SK-N-SH (cell line): ENCODE measurements around the gene TDRD10. TPM values are rescaled to one million over a fixed set of nuclear protein-coding genes. Genes with fewer than 3 reads are reported as not detected.

Experiments used
- CTCF ChIA-PET: fragments of 300-600, 350-600 bp; formaldehyde crosslinking; extraction: SDS; loops from one replicate; lab custom pipeline; 2021; lab: Yijun Ruan, JAX
- POLR2A ChIA-PET: fragments of 350-600 bp; sonication (Branson Sonifier 250); formaldehyde crosslinking; extraction: SDS; loops from one replicate; lab custom pipeline; 2020; ENCODE audit warnings: antibody characterized with exemption, inconsistent platforms; lab: Yijun Ruan, JAX
- DNase-seq: peaks from one replicate; pipeline ENCODE4 v3.0.0; 2012
- H2AFZ ChIP-seq: fragments of 200-600 bp; sonication (generic); 2 replicates; pipeline ENCODE4 v1.8.1; 2016; ENCODE audit warnings: antibody characterized with exemption, mild to moderate bottlenecking, low read depth
- H3F3A ChIP-seq: fragments of 200-600 bp; sonication (generic); replicated peaks from 2 replicates; pipeline ENCODE3; 2016; ENCODE audit warnings: antibody characterized with exemption, mild to moderate bottlenecking; ENCODE audit not compliant: insufficient read depth
- H3K27ac ChIP-seq, 2 experiments: fragments of 200-500 bp in 1 of 2; fragments of 200-600 bp in 1 of 2; sonication (Bioruptor generic) in 1 of 2; sonication (generic), shearing (Covaris generic) in 1 of 2; 2 replicates each; pipeline versions ENCODE4 v1.5.1 to v1.6.1; 2014 to 2016; ENCODE audit warnings: low read depth in 2 of 2, inconsistent platforms in 1 of 2, low read length in 1 of 2, mild to moderate bottlenecking in 1 of 2, mixed read lengths in 1 of 2
- H3K27me3 ChIP-seq: fragments of 200-600 bp; sonication (generic), shearing (Covaris generic); 2 replicates; pipeline ENCODE4 v1.6.1; 2016; ENCODE audit warnings: mixed run types; ENCODE audit not compliant: insufficient read depth
- H3K36me3 ChIP-seq, 2 experiments: fragments of 200-500 bp in 1 of 2; fragments of 200-600 bp in 1 of 2; sonication (Bioruptor generic) in 1 of 2; sonication (generic) in 1 of 2; replicated peaks in 1 of 2; 2 replicates each; pipeline versions ENCODE3 to v1.5.1; 2014 to 2016; ENCODE audit warnings: low read length in 1 of 2, mild to moderate bottlenecking in 1 of 2; ENCODE audit not compliant: insufficient read depth in 2 of 2, control insufficient read depth in 1 of 2
- H3K4me1 ChIP-seq, 2 experiments: fragments of 200-500 bp in 1 of 2; fragments of 200-600 bp in 1 of 2; sonication (Bioruptor generic) in 1 of 2; sonication (generic), shearing (Covaris generic) in 1 of 2; 2 replicates each; pipeline versions ENCODE4 v1.5.1 to v1.6.1; 2014 to 2016; ENCODE audit warnings: low read depth in 1 of 2, low read length in 1 of 2, mixed run types in 1 of 2; ENCODE audit not compliant: insufficient read depth in 2 of 2, control insufficient read depth in 1 of 2
- H3K4me2 ChIP-seq: fragments of 200-600 bp; sonication (generic), shearing (Covaris generic); 2 replicates; pipeline ENCODE4 v1.6.1; 2017; ENCODE audit warnings: mixed run types
- H3K4me3 ChIP-seq, 2 experiments: fragments of 200-500 bp in 1 of 2; fragments of 200-600 bp in 1 of 2; sonication (Bioruptor generic) in 1 of 2; sonication (generic), shearing (Covaris generic) in 1 of 2; 2 replicates each; pipeline versions ENCODE4 v1.5.1 to v1.8.1; 2014 to 2016; ENCODE audit warnings: low read depth in 2 of 2, inconsistent platforms in 1 of 2, low read length in 1 of 2, mild to moderate bottlenecking in 1 of 2, mixed read lengths in 1 of 2, moderate library complexity in 1 of 2
- H3K79me2 ChIP-seq: fragments of 200-600 bp; sonication (generic); 2 replicates; pipeline ENCODE4 v1.8.1; 2017; ENCODE audit warnings: mild to moderate bottlenecking; ENCODE audit not compliant: insufficient read depth
- H3K9ac ChIP-seq: fragments of 200-600 bp; sonication (generic); 2 replicates; pipeline ENCODE4 v1.6.1; 2017; ENCODE audit warnings: mixed run types
- H3K9me2 ChIP-seq: fragments of 200-600 bp; sonication (generic); 2 replicates; pipeline ENCODE4 v1.6.1; 2017; ENCODE audit warnings: mixed run types
- H3K9me3 ChIP-seq: fragments of 200-600 bp; sonication (generic); 2 replicates; pipeline ENCODE4 v1.6.1; 2017; ENCODE audit warnings: mixed run types, mild to moderate bottlenecking, moderate library complexity
- H4K20me1 ChIP-seq: fragments of 200-600 bp; sonication (generic); 2 replicates; pipeline ENCODE4 v1.6.1; 2017; ENCODE audit warnings: mild to moderate bottlenecking, mixed run types; ENCODE audit not compliant: insufficient read depth
- ELF1 ChIP-seq: IDR thresholded peaks from 2 replicates; pipeline ENCODE4 v1.4.0; 2012
- EP300 ChIP-seq, 2 experiments: IDR thresholded peaks; 2 replicates each; pipeline versions ENCODE4 v1.4.0 to v1.6.1; 2012; ENCODE audit warnings: borderline replicate concordance in 1 of 2, low read depth in 1 of 2, low read length in 1 of 2
- EZH2phosphoT487 ChIP-seq: fragments of 200-600 bp; sonication (generic); IDR thresholded peaks from 2 replicates; pipeline ENCODE4 v1.6.1; 2017; ENCODE audit warnings: low read depth, mixed run types, mild to moderate bottlenecking, antibody characterized with exemption, moderate library complexity, borderline replicate concordance
- FOSL2 ChIP-seq: IDR thresholded peaks from 2 replicates; pipeline ENCODE4 v1.4.0; 2012; ENCODE audit warnings: low read depth, mild to moderate bottlenecking, moderate library complexity, borderline replicate concordance
- FOXJ3 ChIP-seq: sonication (generic); formaldehyde crosslinking; IDR thresholded peaks from 2 replicates; pipeline ENCODE4 v1.5.1; 2020; ENCODE audit warnings: mild to moderate bottlenecking, missing genetic modification reagents
- GABPA ChIP-seq: IDR thresholded peaks from 2 replicates; pipeline ENCODE4 v1.4.0; 2012; ENCODE audit warnings: low read depth, mild to moderate bottlenecking
- NFIC ChIP-seq: IDR thresholded peaks from 2 replicates; pipeline ENCODE4 v1.4.0; 2012; ENCODE audit warnings: borderline replicate concordance
- RAD21 ChIP-seq: IDR thresholded peaks from 2 replicates; pipeline ENCODE4 v1.6.1; 2012; ENCODE audit warnings: mild to moderate bottlenecking, low read length
- RCOR1 ChIP-seq: fragments of 150-350 bp; IDR thresholded peaks from 2 replicates; pipeline ENCODE4 v1.6.1; 2017; ENCODE audit warnings: antibody characterized with exemption, low read length
- TCF12 ChIP-seq: IDR thresholded peaks from 2 replicates; pipeline ENCODE4 v1.4.0; 2012
- WGBS: methylation state at CpG from one replicate; pipeline ENCODE4 v1.1.6; 2017; ENCODE audit warnings: low lambda C conversion rate; 5-methylcytosine and 5-hydroxymethylcytosine counted together
- polyA plus RNA-seq, 3 experiments: library from polyadenylated mRNA; depleted of rRNA; stranded (reverse); fragments of >200 nt; gene quantifications; 2 replicates each; pipeline ENCODE4 v1.2.3, GENCODE V29; 2012
- TF ChIP-seq, protein P1 (sequence below): fragments of 150-350 bp; IDR thresholded peaks from 2 replicates; pipeline ENCODE4 v1.6.1; 2017; ENCODE audit warnings: antibody characterized with exemption, low read length, low read depth, borderline replicate concordance
- TF ChIP-seq, protein P2 (sequence below): fragments of 200-600 bp; sonication (generic); IDR thresholded peaks from 2 replicates; pipeline ENCODE4 v1.6.1; 2017; ENCODE audit warnings: antibody characterized with exemption, mild to moderate bottlenecking, moderate library complexity
- TF ChIP-seq, protein P3 (sequence below): IDR thresholded peaks from 2 replicates; pipeline ENCODE4 v1.6.1; 2012; ENCODE audit warnings: mild to moderate bottlenecking, low read depth, low read length, moderate library complexity

TDRD10 gene
- polyA plus RNA-seq, 1 of the 3 experiments (the other 2 are of a cell fraction) = not detected

DNA sequence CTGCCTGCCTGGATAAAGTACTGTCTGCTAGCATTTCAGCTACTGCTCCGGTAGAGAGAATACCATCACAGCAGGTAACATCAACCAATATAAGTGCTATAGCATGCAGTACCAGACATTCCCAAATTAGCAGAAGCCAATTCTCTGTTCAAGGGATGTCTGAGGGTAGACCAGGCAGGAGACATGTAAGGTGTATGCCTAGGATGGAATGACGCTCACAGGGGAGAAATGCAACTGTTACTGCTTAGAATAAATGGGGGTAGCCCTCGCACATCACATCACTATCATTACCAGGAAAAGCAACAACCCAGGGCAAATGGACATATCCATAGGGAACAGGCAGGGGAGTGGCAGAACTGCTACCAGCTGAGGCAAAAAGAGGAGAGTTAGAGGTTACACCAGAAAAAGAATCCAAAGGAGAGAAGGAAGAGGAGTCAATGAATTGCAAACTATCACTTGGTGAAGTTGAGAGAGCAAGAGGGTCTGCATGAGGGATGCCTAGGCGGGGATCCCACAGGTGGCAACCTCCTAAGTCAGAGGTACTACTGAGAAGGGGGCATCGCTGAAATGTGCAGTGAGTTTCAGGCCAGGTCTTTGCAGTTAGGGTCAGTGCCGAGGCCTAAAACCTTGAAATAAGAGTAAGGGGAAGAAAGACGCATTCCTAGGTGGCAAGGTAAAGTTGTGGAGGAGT lies 55.4 kb downstream of the TDRD10 start:
- ChIA-PET CTCF (interaction anchor here (0.8 to 5.4 kb wide), 5 partner anchors 11 to 78 kb away, joined by 3 to 63 read pairs (median 6); no protein-coding TSS in a partner anchor), POLR2A (no interaction called here)

More for the DNA sequence above, 55.4 kb downstream of the TDRD10 start:
- no peak for DNase-seq
- Histone ChIP-seq H3K4me1 (peaks cover 7 to 32% of the 10 kb centered on the region in 2 experiments; a peak in 2 of 4 replicates), H3K36me3 (peaks cover 30 to 39% of the 10 kb centered on the region in 2 experiments), H3K9ac (peak overlapping the region; percentile 83), H3K4me2 (peak overlapping the region; percentile 92), H3K9me2 (no peaks in the 10 kb centered on the region), H3K9me3 (no peaks in the 10 kb centered on the region), H3F3A (peaks cover 6% of the 10 kb centered on the region), H3K27me3 (no peaks in the 10 kb centered on the region), H4K20me1 (peaks cover 18% of the 10 kb centered on the region; the same call in 1 of the 2 replicates), H3K4me3 (peak overlapping the region; percentile 87 to 94), H2AFZ (no peak overlapping the region), H3K79me2 (peaks cover 39% of the 10 kb centered on the region), H3K27ac (peak overlapping the region in 1 of 2 experiments; percentile 80; a peak in 1 of 4 replicates)
- 4% methylated on average over 7 of the region's 7 CpGs for WGBS
- no peak for TF ChIP-seq ELF1
- no peak for TF ChIP-seq NFIC
- no peak for TF ChIP-seq RAD21
- TF ChIP-seq FOXJ3 (CRISPR knock-in tag) = no peak
- no peak for TF ChIP-seq RCOR1
- TF ChIP-seq, protein P1, sequence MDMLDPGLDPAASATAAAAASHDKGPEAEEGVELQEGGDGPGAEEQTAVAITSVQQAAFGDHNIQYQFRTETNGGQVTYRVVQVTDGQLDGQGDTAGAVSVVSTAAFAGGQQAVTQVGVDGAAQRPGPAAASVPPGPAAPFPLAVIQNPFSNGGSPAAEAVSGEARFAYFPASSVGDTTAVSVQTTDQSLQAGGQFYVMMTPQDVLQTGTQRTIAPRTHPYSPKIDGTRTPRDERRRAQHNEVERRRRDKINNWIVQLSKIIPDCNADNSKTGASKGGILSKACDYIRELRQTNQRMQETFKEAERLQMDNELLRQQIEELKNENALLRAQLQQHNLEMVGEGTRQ = no peak
- TF ChIP-seq EP300 (IDR thresholded peaks at IDR 0.05; ENCODE audit: borderline replicate concordance in 1 of 2, low read depth in 1 of 2, low read length in 1 of 2) = no peak
- TF ChIP-seq EZH2phosphoT487 = no peak
- TF ChIP-seq, protein P2, sequence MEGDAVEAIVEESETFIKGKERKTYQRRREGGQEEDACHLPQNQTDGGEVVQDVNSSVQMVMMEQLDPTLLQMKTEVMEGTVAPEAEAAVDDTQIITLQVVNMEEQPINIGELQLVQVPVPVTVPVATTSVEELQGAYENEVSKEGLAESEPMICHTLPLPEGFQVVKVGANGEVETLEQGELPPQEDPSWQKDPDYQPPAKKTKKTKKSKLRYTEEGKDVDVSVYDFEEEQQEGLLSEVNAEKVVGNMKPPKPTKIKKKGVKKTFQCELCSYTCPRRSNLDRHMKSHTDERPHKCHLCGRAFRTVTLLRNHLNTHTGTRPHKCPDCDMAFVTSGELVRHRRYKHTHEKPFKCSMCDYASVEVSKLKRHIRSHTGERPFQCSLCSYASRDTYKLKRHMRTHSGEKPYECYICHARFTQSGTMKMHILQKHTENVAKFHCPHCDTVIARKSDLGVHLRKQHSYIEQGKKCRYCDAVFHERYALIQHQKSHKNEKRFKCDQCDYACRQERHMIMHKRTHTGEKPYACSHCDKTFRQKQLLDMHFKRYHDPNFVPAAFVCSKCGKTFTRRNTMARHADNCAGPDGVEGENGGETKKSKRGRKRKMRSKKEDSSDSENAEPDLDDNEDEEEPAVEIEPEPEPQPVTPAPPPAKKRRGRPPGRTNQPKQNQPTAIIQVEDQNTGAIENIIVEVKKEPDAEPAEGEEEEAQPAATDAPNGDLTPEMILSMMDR = no peak
- TF ChIP-seq, protein P3, sequence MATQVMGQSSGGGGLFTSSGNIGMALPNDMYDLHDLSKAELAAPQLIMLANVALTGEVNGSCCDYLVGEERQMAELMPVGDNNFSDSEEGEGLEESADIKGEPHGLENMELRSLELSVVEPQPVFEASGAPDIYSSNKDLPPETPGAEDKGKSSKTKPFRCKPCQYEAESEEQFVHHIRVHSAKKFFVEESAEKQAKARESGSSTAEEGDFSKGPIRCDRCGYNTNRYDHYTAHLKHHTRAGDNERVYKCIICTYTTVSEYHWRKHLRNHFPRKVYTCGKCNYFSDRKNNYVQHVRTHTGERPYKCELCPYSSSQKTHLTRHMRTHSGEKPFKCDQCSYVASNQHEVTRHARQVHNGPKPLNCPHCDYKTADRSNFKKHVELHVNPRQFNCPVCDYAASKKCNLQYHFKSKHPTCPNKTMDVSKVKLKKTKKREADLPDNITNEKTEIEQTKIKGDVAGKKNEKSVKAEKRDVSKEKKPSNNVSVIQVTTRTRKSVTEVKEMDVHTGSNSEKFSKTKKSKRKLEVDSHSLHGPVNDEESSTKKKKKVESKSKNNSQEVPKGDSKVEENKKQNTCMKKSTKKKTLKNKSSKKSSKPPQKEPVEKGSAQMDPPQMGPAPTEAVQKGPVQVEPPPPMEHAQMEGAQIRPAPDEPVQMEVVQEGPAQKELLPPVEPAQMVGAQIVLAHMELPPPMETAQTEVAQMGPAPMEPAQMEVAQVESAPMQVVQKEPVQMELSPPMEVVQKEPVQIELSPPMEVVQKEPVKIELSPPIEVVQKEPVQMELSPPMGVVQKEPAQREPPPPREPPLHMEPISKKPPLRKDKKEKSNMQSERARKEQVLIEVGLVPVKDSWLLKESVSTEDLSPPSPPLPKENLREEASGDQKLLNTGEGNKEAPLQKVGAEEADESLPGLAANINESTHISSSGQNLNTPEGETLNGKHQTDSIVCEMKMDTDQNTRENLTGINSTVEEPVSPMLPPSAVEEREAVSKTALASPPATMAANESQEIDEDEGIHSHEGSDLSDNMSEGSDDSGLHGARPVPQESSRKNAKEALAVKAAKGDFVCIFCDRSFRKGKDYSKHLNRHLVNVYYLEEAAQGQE = no peak
- no peak for TF ChIP-seq GABPA
- no peak for TF ChIP-seq FOSL2
- TF ChIP-seq TCF12 = no peak
